GM11168 (cell line): ENCODE results near the gene ELMO1.

ENCODE experiments used
- in situ Hi-C: fragments of 300-500 bp; cut with MboI; formaldehyde crosslinking; loops from one replicate; pipeline ENCODE4 v1.12.0; 2022; ENCODE audit warnings: low sequenced_read_pairs; ENCODE audit not compliant: unreplicated experiment

ELMO1 gene

GRCh38 chr7:36863901-36864701 is 584.6 kb downstream of the ELMO1 start:
- in situ Hi-C loops: no loop called here

- in situ Hi-C loops: no loop called here
These were observed 585.8 kb downstream of the ELMO1 start for GRCh38 chr7:36862771-36863261.

DNA sequence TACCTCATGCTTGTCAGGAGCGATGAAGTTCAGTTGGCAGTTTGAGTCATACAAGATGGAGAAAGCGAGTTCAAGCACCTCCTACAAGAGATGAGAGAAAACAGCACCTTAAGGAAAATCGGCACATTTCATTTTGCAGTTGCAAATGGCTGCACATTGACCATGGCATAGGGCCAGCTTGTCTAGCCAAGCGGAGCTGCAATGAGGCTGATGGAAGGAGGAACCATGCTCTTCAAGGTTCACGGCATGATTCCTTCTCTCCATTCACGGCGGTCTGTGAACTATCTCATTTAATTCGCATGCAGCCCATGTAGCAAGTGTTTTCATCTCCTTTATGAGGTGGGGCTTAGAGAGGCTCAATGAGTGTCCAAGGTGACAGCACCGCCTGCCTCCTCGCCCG is 587.0 kb downstream of the ELMO1 start:
- in situ Hi-C loops: no loop called here

GRCh38 chr7:36860681-36861080 is 588.0 kb downstream of the ELMO1 start:
- in situ Hi-C loops: no loop called here

DNA sequence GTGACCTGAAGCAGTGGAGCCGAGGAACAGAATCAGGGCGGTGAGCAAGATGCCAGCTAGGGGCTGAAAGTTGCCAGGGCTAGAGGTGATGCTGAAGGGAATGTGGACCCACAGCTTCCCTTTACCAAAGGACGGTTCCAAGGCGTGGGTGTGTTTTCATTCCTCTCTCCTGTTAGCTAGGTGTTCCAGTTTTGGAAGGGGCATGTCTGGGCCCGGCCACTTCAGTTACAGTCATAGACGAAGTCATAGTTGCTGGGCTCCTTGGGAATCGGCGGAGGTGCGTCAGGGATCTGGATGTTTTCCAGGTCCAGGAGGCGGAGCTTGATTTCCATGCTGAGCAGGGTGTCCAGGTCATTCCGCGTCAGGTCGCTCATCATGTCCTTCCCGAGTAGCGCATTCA is 593.3 kb downstream of the ELMO1 start:
- in situ Hi-C loops: no loop called here

GRCh38 chr7:36854652-36855051 is 594.0 kb downstream of the ELMO1 start:
- in situ Hi-C loops: no loop called here

- in situ Hi-C loops: no loop called here
These were observed 595.7 kb downstream of the ELMO1 start for GRCh38 chr7:36852931-36853330.

DNA sequence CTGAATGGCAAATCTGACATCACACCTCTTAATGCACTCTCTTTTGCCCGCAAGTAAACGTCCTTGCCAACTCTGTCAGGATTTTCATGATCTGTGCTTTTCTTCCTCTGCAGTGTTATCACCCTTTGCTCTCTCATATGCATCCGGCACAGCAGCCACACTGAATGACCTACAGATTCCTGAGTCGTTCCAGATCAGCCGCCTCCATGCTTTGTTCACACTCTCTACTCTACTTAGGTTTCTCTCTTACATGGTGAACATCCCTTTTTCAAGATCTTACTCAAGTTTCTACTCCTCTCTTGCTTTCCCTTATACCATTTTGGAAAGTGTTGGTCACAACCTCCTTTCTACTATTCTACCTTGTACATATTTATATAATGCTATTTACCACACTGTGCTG is 596.6 kb downstream of the ELMO1 start:
- in situ Hi-C loops: no loop called here

DNA sequence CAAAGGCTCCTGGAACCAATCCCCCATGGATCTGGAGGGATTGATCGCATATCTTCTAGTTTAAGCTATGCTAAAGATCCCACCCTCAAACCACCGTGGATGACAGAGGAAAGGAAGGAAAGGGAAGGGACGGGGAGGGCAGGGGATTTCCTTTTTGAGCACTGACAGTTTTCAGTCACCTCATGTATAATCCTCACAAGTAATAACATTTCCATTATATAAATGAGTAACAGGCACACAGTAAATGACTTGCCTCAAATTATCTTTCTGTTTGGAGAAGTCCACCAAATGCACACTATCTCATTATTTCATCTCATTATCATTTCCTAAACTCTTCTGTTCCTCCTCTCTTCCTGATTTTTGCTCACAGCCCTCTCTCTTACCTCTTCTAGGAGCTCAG is 597.3 kb downstream of the ELMO1 start:
- in situ Hi-C loops: no loop called here

GRCh38 chr7:36847946-36848345 is 600.7 kb downstream of the ELMO1 start:
- in situ Hi-C loops: no loop called here

GRCh38 chr7:36844374-36844773 is 604.3 kb downstream of the ELMO1 start:
- in situ Hi-C loops: no loop called here

- in situ Hi-C loops: no loop called here
These were observed 607.8 kb downstream of the ELMO1 start for GRCh38 chr7:36840904-36841303.

GRCh38 chr7:36838616-36839225 is 609.9 kb downstream of the ELMO1 start:
- in situ Hi-C loops: no loop called here

GRCh38 chr7:36831049-36831448 is 617.6 kb downstream of the ELMO1 start:
- in situ Hi-C loops: no loop called here

GRCh38 chr7:36827726-36828703 is 620.6 kb downstream of the ELMO1 start:
- in situ Hi-C loops: no loop called here

- in situ Hi-C loops: no loop called here
These were observed 623.2 kb downstream of the ELMO1 start for GRCh38 chr7:36825501-36825900.

GRCh38 chr7:36823353-36823752 is 625.3 kb downstream of the ELMO1 start:
- in situ Hi-C loops: no loop called here

DNA sequence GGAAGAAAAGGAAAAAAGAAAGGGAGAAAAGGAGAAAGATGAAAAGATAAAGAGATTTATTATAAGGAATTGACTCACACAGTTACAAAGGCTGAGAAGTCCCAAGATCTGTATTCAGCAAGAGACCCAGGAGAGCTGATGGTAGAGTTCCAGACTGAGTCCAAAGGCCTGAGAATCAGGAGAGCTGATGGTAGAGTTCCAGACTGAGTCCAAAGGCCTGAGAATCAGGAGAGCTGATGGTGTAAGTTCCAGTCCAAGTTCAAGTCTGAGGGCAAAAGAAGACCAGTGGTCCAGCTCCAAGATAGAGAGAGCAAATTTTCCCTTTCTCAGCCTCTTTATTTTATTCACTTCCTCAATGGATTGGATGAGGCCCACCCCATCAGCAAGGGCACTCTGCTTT is 627.0 kb downstream of the ELMO1 start:
- in situ Hi-C loops: no loop called here

DNA sequence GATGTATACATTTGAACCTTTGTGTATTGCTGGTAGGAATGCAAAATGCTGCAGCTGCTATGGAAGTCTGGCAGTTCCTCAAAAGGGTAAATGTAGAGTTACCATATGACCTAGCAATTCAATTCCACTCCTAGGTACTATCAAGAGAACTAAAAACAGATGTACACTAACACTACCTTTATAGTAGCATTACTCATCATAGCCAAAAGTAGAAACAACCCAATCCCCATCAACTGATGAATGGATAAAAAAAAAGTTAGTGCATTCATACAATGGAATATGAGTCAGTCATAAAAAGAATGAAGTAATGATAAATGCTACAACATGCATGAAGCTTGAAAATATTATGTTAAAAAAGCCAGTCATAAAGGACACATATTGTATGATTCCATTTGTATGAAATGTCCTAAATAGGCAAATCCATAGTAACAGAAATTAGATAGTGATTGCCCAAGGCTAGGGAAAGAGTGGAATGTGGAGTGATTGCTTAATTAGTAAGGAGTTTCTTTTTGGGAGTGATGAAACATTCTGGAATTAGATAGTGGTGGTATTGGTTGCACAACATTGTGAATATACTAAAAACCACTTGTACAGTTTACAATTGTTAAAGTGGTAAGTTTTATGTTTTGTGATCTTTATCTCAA is 628.0 kb downstream of the ELMO1 start:
- in situ Hi-C loops: no loop called here

DNA sequence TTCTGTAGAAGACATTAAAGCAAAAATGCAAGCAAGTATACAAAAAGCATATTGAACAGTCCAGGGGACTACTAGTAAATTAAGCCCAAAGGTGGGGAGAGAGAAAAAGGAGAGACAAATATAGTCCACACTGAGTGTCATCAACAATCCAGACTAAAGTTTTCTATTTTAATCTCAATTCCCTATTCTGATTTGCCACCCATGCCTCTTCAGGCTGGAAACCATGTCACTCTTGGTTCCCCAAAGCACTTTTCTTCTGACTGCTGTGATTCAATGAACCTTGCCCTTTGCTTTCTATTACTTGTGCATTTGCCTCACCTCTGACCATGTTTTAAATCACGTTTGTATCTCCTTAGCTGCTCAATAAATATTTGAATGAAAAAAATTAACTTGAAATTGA is 629.0 kb downstream of the ELMO1 start:
- in situ Hi-C loops: no loop called here
